Right atrium auricular region (tissue), 2 donors: ENCODE measurements around the gene MRTFB. TPM values are rescaled to one million over a fixed set of nuclear protein-coding genes. Genes with fewer than 3 reads are reported as not detected.

ENCODE experiments used
- DNase-seq: peaks from one replicate; pipeline ENCODE4 v3.0.0-alpha.2; 2019; ENCODE audit warnings: low spot score
- H3K27ac ChIP-seq, 2 donors: fragments of 200-600 bp; sonication (generic); 1 replicate in 1 of 2; 2 replicates in 1 of 2; pipeline ENCODE4 v1.5.1; 2016 to 2019
- H3K27me3 ChIP-seq, 2 donors: fragments of 200-600 bp; sonication (generic); one replicate each; pipeline versions ENCODE4 v1.5.1 to v1.6.0; 2017 to 2019
- H3K36me3 ChIP-seq: fragments of 200-600 bp; sonication (generic); one replicate; pipeline ENCODE4 v1.5.1; 2016
- H3K4me1 ChIP-seq, 2 donors: fragments of 200-600 bp; sonication (generic); one replicate each; pipeline versions ENCODE4 v1.5.1 to v1.6.0; 2017 to 2019
- H3K4me3 ChIP-seq, 2 donors: fragments of 200-600 bp; sonication (generic); 1 replicate in 1 of 2; 2 replicates in 1 of 2; pipeline ENCODE4 v1.5.1; 2017 to 2019; ENCODE audit warnings: mild to moderate bottlenecking in 1 of 2, moderate library complexity in 1 of 2
- H3K9me3 ChIP-seq, 2 donors: fragments of 200-600 bp; sonication (generic); one replicate each; pipeline ENCODE4 v1.5.1; 2019
- CTCF ChIP-seq, 2 donors: fragments of 200-600 bp; sonication (generic); IDR thresholded peaks; one replicate each; pipeline ENCODE4 v1.5.1; 2019; ENCODE audit warnings: antibody characterized with exemption in 2 of 2
- total RNA-seq, 2 donors: library from RNA; depleted of rRNA; stranded (reverse); fragments of >200 nt; gene quantifications; one replicate each; pipeline ENCODE4 v1.1.0, GENCODE V29; 2016

The MRTFB gene
- total RNA-seq, 2 donors from 2014 or later, result 38.6 to 46.5 TPM

- no peak for TF ChIP-seq CTCF (IDR thresholded peaks at IDR 0.05)
- no peak for DNase-seq
- Histone ChIP-seq H3K9me3 (no peaks in the 10 kb centered on the region), H3K27ac (no peak overlapping the region), H3K4me3 (no peak overlapping the region), H3K27me3 (no peaks in the 10 kb centered on the region), H3K4me1 (peaks cover 0 to 31% of the 10 kb centered on the region in 2 donors), H3K36me3 (no peaks in the 10 kb centered on the region)
These were observed 54.0 kb downstream of the MRTFB start for GRCh38 chr16:14125000-14125681.

DNA sequence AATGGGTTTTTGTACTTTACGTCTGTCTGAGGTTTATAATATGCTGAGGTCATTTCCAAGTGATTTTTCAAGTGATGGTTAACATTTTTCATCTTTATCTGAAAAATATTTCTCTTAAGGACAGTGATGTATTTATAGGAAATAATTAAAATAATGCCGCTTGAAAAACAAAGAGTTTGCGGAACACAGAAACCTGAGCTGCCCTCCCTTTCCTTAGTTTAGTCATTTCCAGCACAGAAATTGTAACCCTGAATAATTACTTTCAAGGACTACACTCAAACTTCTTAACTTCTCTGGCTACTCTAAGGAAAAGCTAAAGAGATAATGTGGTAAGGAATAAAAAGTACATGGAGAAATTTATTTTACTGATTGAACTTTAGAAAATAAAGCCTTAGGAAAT lies 54.6 kb downstream of the MRTFB start:
- H3K9me3 ChIP-seq, result no peaks in the 10 kb centered on the region
- peaks cover 0 to 31% of the 10 kb centered on the region in 2 donors for H3K4me1 ChIP-seq
- no peak overlapping the region for H3K27ac ChIP-seq
- no peaks in the 10 kb centered on the region for H3K27me3 ChIP-seq
- H3K4me3 ChIP-seq, result no peak overlapping the region
- DNase-seq, result no peak
- no peaks in the 10 kb centered on the region for H3K36me3 ChIP-seq
- no peak for TF ChIP-seq CTCF (IDR thresholded peaks at IDR 0.05)

- Histone ChIP-seq H3K27ac (peak overlapping the region in 1 of 2 donors; percentile 32), H3K4me1 (peaks cover 0 to 32% of the 10 kb centered on the region in 2 donors), H3K9me3 (no peaks in the 10 kb centered on the region), H3K36me3 (no peaks in the 10 kb centered on the region), H3K4me3 (no peak overlapping the region), H3K27me3 (no peaks in the 10 kb centered on the region)
- TF ChIP-seq CTCF (IDR thresholded peaks at IDR 0.05), result no peak
- no peak for DNase-seq
These were observed 57.0 kb downstream of the MRTFB start for GRCh38 chr16:14128097-14128496.

- no peaks in the 10 kb centered on the region for H3K9me3 ChIP-seq
- no peak for TF ChIP-seq CTCF (IDR thresholded peaks at IDR 0.05)
- no peak overlapping the region for H3K4me3 ChIP-seq
- no peak overlapping the region for H3K27ac ChIP-seq
- no peaks in the 10 kb centered on the region for H3K36me3 ChIP-seq
- no peaks in the 10 kb centered on the region for H3K27me3 ChIP-seq
- DNase-seq, result no peak
- peaks cover 0 to 30% of the 10 kb centered on the region in 2 donors for H3K4me1 ChIP-seq
These were observed 58.4 kb downstream of the MRTFB start for GRCh38 chr16:14129502-14129901.

GRCh38 chr16:14131774-14132695 lies 60.9 kb downstream of the MRTFB start:
- H3K9me3 ChIP-seq, result no peaks in the 10 kb centered on the region
- H3K36me3 ChIP-seq, result no peaks in the 10 kb centered on the region
- H3K27me3 ChIP-seq, result no peaks in the 10 kb centered on the region
- TF ChIP-seq CTCF (IDR thresholded peaks at IDR 0.05), result no peak
- H3K4me1 ChIP-seq, result peaks cover 0 to 20% of the 10 kb centered on the region in 2 donors
- peak overlapping the region in 1 of 2 donors; percentile 1 for H3K27ac ChIP-seq
- no peak for DNase-seq
- H3K4me3 ChIP-seq, result no peak overlapping the region
